ENCODE measurements around the gene PTPRN.
"Not testable (repeated sequence)": the region's sequence is repeated elsewhere in the genome, so short reads cannot be mapped to it uniquely, and the experiment has no call there.

Gene PTPRN

DNA sequence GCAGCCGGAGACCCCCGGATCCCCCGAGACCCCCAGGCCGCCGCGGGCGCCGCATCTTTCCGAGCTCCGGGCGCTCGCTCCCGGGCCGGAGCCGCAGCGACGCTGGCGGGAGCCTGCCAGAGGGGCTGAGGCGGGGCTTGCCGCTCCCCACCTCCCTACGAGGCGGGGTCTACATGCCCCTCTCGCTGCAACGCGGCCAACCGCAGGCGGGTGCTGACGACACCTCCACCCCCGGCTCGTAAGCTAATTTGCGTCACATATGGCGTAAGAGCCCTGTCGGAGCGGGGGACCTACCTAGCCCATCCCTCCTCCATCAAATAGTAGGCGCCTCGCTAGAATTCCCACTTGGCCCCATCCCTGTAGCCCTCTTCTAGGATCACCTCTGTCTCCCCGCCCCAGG is at the start of gene PTPRN:
Gene PTPRN (minus strand): TSS at position 124 of the 400 bp plus-strand sequence. CDS start 69 bp downstream, at position 55.
- FAIRE-seq = no peak

DNA sequence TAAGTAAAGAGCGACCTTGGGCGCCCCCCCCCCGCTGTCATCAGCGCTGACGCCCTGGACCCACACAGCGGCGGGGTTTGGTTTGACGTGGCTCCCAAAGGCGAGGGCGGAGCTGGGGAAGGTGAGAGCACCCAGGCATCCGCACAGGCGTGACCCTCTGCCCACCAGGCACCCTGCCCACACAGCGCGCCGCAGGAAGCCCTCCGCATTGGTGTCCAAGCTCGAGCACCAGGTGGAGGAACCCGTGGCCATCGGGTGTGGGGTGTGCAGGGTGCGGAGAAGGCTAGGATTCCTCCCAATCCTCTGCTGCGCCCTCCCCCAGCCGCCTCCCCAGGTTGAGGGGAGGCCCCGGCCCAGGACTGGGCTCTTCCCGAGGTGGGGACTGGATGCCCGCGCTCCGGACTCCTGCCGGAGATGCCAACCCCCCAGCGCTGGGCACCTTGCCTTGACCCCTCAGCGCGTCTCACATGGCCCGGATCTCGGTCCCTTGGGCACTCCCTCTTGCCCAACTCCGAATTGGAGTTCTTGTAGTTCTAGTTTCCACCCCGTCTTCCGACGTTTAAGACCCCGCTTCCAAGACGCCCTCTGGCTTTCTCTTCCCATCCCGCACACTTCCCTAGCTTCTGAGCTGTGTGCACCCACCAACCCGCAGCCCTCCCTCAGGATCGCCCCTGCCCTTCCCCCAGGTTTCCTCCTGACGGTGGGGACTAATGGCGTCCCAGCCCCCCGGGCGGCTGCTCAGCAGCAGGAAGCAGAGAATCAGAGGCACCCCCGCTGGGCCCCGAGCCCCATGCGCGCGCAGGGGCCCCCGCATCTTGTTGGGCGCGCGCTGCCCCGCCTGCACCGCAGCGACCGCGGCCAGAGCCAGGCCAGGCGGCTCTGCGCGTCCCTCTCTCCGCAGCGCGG is 49.2 kb upstream of the PTPRN start:
- no peak for FAIRE-seq

DNA sequence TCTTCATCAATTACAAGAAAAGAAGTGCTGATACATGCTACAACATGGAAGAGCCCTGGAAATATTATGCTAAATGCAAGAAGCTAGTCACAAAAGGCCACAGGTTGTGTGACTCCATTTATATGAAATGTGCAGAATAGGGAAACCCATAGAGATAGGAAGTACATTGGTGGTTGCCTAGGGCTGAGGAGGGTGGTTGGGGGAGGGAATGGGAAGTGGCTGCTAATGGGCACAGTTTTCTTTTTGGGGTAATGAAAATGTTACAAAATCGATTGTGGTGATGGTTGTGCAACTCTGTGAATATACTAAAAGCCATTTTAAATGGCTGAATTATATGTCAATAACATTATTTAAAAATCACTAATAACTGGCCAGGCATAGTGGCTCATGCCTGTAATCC is 47.6 kb upstream of the PTPRN start:
- no peak for FAIRE-seq

DNA sequence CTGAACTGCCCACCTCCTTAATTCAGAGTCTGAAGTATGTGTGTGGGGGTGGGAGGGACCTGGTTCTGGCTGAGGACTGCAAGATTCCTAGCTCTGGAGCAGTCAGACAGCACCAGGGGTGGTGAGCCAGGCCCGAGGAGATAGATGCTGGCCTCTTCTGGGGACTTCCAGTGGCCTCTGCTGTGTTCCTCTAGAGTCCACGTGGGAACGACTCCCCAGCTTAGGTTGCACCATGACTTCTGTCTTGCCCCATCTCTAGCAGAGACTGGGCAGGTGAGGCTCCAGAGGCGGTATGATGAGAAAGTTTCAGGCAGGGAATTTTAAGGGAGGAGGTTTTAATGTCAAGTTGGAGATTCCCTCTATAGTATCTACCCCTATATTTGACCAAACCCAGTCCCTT is 45.4 kb upstream of the PTPRN start:
- no peak for FAIRE-seq

DNA sequence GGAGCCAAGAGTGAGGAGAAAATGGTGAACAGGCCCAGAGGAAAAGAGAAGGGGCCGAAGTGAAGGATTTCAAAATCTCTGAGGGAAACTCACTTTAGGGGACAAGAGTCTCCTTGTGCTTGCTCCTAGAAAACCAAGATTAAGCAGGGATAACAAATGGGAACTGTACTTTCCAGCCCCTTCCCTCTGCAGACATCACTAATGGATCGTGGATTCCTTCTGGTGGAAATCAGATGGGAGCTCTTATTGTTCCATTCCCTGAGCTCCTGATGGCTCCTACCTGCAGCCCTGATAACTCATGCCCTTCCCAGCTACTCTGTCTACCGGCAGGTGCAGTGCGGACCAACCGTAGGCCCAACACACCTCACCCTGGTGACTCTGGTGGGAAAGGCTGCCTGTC is 43.9 kb upstream of the PTPRN start:
- no peak for FAIRE-seq

DNA sequence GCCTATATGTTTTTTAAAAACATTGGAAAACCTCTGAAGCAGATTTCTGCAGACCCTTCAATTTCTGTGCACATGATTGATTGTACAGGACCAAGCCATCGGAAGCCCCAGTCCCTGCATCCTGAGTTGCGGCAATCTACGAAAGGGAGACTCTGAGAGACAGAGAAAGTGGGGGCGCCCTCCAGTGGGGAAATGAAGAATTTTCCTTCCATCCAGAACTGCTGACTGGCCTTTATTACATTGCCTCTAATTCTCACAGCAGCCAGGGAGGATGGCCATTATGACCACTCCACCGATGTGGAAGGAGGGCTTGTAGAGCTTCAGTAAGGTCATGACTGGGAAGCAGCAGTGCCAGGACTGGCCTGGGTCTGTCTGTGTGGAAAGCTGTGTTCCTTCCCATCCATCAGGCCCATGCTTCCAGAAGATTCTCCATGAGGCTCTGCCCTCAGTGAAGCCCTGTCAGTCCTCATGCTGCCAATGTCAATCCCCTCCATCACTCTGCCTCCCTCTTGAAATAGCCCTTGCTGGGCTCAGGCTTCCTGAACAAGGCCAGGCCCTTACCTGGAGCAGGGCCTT is 43.3 kb upstream of the PTPRN start:
- peak; percentile 27 for FAIRE-seq

DNA sequence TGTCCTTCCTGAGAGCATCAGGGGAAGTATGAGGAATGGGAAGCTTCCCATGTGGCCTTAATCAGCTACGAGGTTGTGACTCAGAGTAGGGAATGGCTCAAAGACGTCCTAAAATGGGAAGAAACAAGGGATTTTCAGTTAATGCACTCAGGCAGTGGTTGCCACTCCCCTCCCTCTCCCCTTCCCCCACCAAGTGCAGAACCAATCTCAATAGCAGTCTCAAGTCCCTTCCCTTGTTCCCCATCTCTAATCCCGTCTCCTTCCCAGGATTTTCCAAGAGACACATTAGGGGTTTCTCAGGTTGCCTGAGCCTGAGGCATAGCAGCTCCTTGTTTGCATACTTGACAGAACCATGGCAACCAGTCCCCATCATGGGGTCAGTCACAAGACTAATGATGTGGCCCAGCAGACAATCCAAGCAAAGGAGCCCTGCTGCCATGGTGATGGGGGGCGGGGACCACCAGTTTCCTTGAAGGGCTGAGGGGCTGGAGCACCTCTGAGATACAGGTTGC is 41.6 kb upstream of the PTPRN start:
- no peak for FAIRE-seq

DNA sequence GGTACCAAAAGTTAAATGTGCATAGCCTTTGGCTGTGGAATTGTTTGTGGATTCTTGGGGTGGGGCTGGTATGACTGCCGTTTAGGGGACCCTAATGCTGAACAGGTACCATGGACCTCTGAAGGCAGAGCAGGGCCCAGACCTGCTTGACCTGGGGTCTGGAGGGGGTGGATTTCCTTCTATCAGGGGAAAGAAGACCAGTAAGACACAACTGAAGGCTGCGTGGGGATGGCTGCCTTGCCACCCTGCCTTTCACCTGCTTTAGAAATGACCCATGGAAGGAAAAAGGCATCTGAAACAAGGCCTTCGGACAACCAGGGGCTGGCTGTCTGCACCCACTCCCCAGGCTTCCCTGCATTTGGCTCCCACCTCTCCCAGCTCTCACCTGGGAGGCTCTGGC is 41.0 kb upstream of the PTPRN start:
- no peak for FAIRE-seq

DNA sequence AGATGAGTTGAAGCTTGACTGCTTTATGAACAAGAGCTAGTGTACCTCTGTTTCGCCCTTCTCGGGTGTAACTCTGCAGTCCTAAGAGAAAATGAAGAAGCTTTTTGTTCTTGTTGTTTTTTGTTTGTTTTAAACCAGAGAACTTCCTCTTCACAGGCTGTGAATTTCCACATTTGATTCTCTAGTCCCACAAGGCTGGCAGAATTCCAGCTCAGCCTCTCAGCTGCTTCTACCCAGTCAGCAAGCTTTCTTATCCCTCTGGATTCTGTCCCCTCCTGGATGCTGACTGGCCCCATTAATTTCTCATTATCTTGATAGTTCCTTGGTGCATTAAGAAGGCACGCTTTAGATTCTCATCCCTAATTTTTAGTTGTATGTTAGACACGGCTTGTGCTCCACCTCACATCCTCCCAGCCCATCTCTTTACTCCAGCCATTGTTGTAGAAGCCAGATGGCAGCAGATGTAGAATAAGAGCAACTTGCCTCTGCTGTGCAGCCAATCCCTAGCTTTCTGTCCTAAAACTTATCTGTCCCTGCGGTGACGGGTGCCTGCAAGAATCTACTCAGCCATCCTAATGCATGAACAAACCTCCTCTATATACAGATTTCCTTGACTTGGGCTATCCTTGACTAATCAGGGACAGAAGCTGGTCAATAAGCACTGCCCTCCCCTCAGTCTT is 35.7 kb upstream of the PTPRN start:
- FAIRE-seq = no peak

DNA sequence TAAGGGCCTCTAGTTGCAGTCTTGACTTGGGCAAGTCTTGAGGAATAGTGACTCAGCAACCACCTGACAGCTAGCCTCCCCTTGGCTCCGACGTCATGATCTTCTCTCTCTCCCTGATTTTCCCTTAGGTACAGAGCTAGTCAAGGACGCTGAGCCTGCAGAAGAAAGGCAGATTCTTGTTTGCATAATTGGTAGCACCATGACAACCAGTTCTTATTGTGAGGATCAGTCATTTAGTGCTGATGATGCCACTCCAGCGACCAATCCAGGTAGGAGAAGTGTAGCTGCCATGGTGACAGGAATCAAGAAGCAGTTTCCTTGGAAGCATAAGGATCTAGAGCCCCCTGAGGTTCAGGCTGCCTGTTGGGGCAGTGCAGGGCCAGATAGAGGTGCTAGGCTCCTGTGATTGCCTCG is 26.2 kb upstream of the PTPRN start:
- FAIRE-seq = no peak

DNA sequence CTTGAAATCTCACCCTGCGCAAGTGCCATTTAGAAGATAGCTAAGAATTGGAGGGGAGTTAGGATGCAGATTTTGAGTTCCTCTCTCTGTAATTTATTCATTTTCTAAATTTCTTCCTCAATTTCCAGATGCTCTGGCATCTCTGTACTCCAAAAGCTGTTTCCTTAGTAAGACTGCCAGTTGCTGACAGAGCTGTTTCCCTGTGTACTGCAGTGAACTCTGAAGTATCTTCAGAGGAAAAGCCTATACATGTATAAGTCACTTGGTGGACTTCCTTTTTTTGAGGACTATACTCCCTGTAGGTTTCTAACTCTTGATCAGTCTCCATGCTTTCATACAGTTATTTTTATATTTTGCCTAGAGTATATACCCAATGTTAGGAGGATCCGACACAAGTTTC is 24.9 kb upstream of the PTPRN start:
- FAIRE-seq = no peak

DNA sequence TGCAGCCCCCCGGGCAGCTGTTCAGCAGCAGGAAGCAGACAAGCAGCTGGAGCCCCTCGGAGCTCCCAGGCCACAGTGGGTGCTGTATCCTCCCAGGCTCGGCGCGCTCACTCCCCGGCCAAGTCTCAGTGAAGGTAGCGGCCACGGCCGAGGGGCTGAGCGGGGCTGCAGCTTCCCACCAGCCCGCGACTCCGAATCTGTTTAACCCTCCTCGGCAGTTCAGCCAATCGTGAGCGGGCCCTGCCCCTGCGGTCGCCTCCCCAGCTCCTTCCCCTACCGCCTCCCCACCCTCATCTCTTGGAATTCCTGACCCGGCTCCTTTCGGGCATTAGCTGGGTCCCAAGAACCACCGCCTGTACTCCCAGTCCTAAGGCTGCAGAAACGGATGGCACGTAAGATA is 23.3 kb upstream of the PTPRN start, which contains the start of gene RESP18:
Gene RESP18 (minus strand): TSS at position 203 of the 400 bp plus-strand sequence.
- FAIRE-seq = no peak

DNA sequence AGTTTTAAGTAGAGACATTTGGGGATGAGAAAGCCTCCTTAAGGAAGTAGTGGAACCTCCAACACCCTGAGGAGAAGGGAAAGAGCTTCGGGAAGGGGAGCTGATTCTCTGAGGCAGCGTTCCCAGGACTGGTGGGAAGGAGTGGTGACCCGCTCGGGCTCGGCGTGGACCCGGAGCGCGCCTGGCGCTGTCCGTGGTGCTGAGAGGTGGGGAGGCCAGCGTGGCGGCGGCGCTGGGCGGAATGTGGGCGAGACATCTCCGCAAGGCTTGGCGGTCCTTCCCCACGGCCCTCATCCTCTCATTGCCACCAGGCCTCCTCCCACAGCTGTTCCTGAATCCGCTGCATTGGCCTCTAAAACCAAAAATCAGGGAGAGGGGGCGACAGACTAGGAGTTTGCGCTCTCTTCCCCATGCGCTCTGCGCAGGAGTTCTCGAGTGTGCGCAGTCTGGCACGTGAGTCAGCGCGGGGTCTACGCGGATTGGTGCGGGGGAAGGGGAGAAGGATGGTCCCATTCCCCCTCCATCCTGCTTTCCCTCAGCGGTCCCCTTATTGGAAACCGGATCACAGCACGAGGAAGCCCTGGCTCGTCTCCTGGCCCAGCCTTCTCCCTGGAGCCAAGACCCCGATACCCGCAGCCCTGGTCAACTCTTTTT is 22.5 kb upstream of the PTPRN start:
- no peak for FAIRE-seq

DNA sequence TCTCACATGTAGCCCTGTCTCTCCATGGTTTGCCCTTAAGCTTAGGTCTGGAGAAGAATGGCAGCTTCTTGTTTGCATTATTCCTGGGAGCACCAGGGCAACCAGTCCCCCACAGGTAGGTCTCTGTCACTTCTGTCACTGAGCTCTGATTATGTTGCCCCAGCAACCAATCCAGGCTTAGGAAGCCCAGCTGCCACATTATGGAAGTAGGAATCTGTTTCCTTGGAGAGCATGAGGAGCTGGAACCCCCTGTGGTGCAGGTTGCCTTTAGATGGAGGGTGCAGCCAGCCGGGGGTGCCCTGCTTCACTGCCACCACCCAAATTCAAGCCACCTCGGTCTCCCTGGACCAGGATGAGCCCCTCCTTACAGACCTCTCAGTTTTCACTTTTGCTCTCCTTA is 18.5 kb upstream of the PTPRN start:
- FAIRE-seq = no peak

DNA sequence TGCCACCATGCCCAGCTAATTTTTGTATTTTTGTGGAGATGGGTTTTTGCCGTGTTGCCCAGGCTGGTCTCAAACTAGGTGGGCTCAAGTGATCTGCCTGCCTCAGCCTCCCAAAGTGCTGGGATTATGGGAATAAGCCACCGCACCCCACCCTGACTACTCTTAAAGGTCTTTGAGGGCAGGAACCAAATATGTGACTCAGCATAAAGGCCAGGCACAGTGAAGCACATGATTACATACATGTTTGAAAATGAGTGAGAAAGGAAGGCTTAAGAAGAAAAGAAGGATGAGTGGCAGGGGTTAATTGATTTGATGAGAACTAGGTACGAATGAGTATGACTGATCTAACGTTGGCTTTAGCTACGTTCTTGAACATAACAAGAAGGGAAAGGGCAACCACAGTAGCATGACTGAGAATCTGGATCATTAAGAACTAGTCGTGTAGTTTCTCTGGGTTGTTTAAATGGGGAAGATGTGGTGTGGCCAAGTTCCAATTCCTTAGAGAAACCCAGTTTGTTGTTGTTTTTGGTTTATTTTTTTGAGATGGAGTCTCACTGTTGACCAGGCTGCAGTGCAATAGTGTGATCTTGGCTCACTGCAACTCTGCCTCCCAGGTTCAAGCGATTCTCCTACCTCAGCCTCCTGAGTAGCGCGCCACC is 16.6 kb upstream of the PTPRN start:
- no peak for FAIRE-seq

DNA sequence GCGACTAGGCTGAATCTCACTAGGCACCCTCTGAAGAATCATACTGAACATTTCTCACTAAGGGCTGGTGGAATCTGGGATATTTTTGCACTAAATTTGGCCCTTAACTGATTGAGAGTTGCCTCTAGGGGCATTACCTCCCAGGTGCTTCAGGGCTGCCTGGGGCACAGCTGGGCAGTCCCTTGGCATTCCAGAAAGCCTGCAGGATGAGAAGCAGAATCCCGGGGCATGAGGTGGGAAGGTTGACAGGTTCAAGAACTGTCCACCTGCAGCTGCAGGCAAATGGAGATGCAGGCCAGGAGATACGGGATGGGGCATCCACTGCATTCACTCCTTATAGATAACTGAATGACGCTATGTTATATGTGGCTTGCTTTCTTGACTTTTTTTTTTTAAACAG is 15.9 kb upstream of the PTPRN start:
- no peak for FAIRE-seq

DNA sequence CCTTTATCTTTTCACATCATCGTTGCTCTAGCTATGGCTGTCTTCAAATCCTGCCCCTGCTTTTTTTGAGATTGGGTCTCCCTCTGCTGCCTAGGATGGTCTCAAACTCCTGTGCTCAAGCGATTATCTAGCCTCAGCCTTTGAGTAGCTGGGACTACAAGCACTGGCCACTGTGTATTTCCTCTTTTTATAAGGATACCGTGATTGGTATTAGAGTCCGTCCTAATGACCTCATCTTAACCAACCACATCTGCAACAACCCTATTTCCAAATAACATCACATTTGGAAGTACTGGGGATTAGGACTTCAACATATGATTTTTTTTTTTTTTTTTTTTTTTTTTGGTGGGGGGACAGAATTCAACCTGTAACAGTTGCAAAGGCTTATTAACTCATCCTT is 14.2 kb upstream of the PTPRN start:
- no peak for FAIRE-seq

DNA sequence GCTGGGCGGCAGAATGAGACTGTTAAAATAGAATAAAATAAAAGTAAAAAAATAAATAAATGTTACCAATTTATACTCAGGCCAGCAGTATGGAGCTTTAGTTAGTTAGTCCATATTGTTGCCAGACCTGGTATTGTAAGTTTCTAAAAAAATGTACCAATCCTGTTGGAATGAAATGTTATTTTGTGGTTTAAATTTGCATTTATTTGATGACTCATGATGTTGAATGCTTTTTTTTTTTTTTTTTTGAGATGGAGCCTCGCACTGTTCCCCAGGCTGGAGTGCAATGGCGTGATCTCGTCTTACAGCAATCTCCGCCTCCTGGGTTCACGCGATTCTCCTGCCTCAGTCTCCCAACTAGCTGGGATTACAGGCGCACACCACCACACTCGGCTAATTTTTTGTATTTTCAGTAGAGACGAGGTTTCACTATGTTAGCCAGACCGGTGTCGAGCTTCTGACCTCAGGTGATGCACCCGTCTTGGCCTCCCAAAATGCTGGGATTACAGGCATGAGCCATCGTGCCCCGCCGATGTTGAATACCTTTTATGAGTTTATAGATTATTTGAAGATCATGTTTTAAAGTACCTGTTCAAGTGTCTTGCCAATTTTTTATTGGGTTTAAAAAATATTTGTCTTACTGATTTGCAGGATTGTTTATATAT is 5.7 kb upstream of the PTPRN start:
- FAIRE-seq = no peak

DNA sequence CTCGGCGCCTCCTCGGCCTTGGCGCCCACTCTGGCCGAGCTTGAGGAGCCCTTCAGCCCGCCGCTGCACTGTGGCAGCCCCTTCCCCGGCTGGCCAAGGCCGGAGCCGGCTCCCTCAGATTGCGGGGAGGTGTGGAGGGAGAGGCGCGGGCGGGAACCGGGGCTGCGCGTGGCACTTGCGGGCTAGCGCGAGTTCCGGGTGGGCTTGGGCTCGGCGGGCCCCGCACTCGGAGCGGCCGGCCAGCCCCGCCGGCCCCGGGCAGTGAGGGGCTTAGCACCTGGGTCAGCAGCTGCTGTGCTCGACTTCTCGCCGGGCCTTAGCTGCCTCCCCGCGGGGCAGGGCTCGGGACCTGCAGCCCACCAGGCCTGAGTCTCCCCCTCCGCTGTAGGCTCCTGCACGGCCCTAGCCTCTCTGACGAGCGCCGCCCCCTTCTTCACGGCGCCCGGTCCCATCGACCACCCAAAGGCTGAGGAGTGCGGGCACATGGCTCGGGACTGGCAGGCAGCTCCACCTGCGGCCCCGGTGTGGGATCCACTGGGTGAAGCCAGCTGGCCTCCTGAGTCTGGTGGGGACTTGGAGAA is 3.6 kb upstream of the PTPRN start:
- not testable (repeated sequence) for FAIRE-seq

DNA sequence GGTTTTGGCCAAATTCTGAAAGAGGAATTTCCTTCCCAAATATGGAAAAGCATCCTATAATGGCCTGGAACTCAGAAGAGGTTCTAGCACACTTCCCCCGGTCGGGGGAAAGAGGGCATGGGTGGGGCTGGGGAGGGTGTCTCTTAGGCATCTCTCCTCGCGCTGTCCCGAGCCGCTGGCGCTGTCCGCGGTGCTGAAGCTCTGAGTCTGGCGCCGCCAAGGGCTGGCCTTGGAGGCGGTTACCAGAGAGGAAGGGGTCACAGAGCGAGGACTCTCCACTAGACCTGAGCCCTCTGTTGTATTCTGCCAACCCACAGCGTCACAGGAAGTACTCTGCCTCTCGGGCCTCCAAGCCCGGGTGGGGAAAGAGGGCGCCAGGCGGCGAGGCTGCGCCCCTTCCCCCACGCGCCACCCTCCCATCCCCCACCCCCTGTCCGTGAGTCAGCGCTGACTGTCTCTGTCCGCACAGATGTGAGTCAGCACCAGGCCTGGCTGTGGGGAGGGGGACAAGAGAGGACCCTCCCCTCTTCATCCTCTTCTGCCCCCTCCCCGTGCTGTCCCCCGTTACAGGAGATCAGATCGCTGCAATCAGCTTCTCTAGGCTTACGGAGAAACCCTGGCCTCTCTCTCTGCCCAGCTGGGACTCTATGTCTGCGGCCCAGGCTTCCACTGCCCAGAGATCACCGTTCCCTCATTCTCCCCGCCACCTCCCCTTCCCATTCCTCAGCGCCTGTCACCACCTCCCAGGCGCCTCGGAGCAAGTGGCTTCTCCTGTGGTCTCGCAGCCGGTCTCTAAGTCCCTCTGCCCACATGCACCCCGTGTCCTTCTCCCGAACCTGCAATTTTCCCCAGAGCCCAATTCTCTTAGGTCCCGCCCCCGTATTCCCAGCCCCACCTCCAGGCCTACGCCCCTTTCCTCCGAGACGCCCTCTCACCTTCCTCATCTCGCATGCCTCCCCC is 779 bp downstream of the PTPRN start:
- FAIRE-seq = no peak

Measured in A204.1 (cell line).